ACHN (cell line): ENCODE measurements around the gene DLGAP1.
"Not testable (repeated sequence)": the region's sequence is repeated elsewhere in the genome, so short reads cannot be mapped to it uniquely, and the experiment has no call there.

Experiments
- DNase-seq: peaks from one replicate; pipeline ENCODE4 v3.0.0-alpha.2; 2015
- in situ Hi-C: cut with HindIII; loops from 2 replicates; pipeline ENCODE4 v1.10.0; 2017; ENCODE audit warnings: low sequenced_read_pairs, low pct_ligation_motif_present, low pct_unique_long_range_greater_than_20kb

DLGAP1 gene

GRCh38 chr18:3494569-3494968 lies 960.5 kb downstream of the DLGAP1 start:
- in situ Hi-C loops: no loop called here
- DNase-seq: no peak

- DNase-seq: no peak
- in situ Hi-C loops: no loop called here
These were observed 960.9 kb downstream of the DLGAP1 start for GRCh38 chr18:3494245-3494526.

DNA sequence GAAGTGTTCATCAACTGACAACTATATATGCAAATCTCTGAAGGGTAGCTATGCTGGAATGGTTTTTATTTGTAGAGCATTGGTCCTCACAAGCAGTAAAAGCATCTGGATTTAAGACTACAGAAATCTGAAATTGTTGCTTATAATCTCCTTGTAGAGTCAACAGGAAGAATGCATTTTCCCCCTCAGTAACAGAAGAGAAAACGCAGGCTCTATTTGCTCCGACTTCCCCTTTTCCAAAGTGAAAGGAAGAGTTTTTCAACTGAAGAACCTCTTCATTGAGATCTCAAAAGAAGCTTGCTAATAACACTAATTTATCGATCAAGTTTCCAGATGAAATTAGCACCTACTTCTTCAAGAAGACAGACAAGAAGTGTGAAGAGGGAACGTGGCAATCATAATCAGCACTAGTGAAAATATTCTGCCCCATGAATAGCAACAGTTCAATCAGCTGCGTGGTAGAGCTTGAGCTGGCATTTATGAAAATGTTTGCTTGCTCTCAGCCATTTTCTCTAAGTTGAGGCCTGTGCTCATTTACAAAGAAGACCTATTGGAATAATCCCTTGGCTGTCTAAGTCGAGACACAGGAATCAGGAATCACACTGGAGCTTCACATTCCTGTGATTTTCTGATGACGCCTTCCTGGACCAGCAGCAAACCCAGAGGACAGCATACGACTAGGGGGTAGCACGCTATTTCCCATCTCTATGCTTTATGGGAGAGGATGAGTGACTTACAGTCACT lies 961.4 kb downstream of the DLGAP1 start:
- DNase-seq: no peak
- in situ Hi-C loops: no loop called here

DNA sequence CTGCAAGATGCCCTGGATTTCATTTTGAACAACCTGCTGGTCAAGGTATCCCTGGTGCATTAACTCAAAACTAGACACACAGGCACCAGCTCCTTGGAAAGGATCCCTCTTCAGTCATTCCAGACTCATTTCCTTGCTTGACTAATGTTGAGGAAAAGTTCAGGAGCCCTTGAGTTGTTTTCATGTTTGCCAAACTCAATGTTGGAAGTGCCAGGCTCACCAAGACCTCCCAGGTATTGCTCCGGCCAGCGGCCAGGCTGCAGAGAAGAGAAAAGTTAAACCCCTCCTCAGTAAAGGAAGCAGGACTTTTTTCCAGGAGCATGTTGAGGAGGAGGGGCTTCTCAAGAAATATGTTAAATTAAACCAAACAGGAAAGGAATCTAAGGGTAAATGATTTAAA lies 962.4 kb downstream of the DLGAP1 start:
- no peak for DNase-seq
- in situ Hi-C loops: no loop called here

GRCh38 chr18:3491981-3492555 lies 963.0 kb downstream of the DLGAP1 start:
- in situ Hi-C loops: no loop called here
- DNase-seq: no peak

GRCh38 chr18:3489462-3489861 lies 965.6 kb downstream of the DLGAP1 start:
- DNase-seq: no peak
- in situ Hi-C loops: no loop called here

GRCh38 chr18:3486512-3486911 lies 968.6 kb downstream of the DLGAP1 start:
- in situ Hi-C loops: no loop called here
- DNase-seq: no peak

DNA sequence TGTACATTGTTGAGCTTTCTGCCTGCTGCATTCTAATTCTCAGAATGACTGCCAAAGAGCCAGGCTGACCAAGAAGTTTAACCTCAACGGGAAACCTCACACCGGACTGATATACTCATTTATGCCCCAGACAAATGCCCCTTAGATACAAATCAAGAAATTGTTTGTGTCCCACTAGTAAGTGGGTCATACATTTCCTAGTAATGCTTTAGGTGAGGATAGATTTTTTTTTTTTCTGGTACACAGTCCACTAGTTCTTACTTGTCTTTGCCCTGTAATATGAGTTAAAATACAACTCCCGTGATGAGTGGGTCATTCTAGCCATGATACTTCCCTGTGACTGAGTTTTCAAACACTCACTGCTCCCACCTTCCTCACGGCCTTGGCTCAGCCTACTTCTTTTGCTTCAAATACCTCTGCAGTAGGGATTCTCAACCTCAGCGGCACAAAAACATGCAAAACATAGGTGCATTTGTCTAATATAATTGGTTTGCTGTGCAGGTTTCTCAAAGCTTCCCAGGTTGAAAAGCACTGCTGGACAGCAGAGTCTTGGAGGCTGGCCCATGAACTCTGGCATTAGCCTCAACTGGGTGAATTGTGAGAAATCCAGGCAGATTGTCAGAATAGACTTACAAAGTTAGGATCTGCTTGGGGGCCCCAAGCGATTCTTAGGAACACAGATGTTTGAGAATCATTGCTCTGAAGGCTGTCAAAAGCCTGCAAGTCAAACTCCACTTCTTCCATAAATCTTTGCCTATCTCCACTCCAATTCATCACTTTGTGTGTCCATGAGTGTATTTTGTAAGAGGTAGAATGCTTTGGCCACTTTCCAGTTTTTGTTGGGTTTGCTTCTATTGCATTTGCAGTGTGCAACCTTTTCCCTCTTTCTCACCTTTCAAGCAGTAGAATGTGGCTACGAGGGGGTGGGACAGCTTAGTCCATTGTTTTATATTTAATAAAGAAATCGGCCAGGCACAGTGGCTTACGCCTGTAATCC lies 969.7 kb downstream of the DLGAP1 start:
- in situ Hi-C loops: no loop called here

GRCh38 chr18:3482258-3482657 lies 972.8 kb downstream of the DLGAP1 start:
- in situ Hi-C loops: no loop called here
- DNase-seq: no peak

More for the DNA sequence above, 969.7 kb downstream of the DLGAP1 start:
- no peak for DNase-seq

DNA sequence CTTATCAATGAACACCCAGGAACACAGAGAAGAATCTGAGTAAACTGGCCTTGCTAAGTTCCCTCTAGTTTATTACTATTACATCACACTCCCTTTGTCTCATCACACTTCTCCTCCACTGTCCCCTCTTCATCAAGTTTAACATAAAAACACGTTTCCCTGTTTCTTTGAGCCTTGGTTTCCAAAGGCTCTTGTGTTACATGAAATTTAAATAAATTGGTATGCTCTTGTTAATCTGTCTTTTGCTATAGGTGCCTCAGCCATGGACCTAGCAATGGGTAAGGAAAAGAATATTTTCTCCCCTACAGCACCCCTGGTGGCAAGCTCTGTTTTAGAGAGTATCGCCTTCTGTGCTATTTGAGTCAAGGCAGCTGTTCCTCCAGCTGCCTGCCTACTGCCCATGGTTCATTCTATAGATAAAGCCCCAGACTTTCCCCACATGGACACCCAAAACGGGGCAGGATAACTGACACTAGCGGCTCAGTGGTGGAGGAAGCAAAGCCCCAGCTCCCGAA lies 973.4 kb downstream of the DLGAP1 start:
- DNase-seq: peak; percentile 39
- in situ Hi-C loops: no loop called here

DNA sequence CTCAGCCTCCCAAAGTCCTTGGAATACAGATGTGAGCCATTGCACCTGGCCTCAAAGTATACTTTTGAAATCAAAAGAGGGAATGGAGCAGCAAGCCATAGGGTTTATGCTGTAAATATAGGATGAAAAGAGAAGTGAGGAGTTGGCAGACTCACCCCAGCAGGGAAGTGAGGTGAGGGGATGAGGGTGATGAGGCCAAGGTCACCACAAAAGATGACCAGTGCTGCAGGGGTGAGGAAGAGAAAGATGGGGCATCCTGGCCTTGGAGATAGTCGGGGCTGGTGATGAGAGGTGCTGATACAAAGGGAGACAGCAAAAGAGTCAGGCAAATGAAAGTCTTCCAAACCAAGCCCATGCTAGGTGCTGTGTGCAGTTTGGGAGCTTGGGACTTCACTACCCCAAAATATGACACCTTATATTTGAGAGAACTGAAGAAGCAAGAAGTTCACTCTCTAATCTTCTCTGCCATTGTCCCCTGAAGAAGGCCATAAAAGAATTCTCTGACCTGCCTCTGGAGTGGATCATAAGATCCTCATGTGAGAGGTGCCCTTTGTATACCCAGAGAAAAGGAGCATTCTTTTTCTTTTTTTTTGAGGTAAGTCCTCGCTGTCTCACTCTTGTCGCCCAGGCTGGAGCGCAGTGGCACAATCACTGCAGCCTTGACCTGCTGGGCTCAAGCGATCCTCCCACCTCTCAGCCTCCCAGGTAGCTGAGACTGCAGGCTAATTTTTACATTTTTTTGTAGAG lies 974.1 kb downstream of the DLGAP1 start:
- no peak for DNase-seq
- in situ Hi-C loops: no loop called here

DNA sequence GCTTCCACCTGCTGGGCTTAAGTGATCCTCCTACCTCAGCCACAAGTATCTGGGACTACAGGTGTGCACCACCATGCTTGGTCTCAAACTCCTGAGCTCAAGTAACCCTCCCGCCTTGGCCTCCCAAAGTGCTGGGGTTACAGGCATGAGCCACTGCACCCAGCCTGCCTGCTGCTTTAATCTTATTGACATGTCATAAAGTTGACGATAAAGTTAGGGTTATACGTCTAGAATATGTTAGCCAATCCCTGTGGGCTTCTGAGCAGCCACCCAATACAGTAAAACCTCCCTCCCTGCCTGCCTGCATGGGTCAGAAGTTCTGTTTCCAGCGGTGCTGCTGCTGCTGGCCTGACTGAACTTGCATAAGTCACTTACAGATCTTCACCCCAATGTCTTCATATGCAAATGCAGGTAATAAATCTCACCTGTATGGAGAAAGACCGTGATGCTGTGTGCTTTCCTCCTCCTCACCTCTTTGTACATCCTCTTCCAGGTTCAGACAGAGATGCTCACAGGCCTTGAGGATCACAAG lies 975.1 kb downstream of the DLGAP1 start:
- in situ Hi-C loops: no loop called here
- DNase-seq: no peak

- no peak for DNase-seq
- in situ Hi-C loops: no loop called here
These were observed 976.7 kb downstream of the DLGAP1 start for GRCh38 chr18:3478262-3478978.

DNA sequence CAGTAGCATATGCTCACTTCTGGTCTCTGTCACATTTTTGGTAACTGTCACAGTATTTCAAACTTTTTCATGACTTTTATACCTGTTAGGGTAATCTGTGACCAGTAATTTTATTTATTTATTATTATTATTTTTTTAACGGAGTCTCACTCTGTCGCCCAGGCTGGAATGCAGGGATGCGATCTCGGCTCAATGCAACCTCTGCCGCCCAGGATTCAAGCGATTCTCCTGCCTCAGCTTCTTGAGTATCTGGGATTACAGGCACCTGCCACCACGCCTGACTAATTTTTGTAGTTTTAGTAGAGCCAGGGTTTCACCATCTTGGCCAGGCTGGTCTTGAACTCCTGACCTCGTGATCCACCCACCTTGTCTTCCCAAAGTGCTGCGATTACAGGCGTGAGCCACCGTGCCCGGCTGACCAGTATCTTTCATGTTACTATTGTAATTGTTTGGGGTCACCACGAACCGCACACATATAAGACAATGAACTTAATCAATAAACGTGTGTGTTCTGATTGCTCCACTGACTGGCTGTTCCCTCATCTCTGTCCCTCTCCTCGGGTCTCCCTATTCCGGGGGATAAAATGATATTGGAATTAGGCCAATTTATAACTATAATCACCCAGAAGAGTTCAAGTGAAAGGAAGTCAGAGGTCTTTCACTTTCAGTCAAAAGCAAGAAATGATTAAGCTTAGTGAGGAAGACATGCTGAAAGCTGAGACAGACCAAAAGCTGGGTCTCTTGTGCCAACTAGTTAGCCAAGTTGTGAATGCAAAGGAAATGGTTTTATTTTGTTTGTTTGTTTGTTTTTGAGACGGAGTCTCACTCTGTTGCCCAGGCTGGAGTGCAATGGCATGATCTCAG lies 982.2 kb downstream of the DLGAP1 start:
- no peak for DNase-seq
- in situ Hi-C loops: no loop called here

DNA sequence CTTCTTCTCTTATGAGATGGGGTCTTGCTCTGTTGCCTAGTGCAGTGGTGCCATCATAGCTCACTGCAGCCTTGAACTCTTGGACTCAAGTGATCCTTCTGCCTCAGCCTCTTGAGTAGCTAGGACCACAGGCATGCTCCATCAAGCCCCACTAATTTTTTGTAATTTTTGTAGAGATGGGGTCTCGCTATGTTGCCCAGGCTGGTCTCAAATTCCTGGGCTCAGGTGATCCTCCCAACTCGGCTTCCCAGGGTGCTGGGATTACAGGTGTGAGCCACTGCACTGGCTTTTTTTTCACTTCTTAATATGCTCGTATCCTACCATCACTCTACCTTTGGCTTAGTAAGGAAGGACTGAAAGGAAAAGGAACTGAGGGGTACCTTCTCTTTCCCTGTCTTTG lies 983.0 kb downstream of the DLGAP1 start:
- in situ Hi-C loops, DNase-seq: not testable (repeated sequence)

DNA sequence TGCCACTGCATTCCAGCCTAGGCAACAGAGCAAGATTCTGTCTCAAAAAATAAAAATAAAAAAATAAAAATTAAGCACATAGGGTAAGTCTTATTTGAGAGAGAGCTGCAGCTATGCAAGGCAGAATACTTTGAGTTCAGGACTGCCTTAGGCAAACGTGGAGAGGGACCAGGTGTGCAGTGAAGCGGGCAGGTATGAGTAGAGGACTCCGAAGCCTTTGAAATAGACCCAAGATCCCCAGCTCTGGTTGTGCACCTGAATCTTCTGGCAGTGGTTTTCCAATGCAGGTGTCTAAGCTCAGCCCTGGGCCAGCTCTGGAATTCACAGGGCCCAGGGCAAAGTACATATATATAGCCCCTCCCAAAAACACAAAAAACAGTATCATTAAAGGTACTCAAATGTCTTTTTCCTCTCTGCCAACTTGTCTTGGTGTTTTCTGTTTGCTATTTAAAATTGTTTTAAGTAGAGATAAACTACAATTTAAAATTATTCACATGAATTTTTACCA lies 983.9 kb downstream of the DLGAP1 start:
- in situ Hi-C loops: no loop called here
- DNase-seq: no peak

GRCh38 chr18:3468833-3469232 lies 986.3 kb downstream of the DLGAP1 start:
- in situ Hi-C loops: no loop called here

More at GRCh38 chr18:3468833-3469232, 986.3 kb downstream of the DLGAP1 start:
- no peak for DNase-seq
